A549 (cell line): ENCODE measurements around the gene HDLBP. TPM values are rescaled to one million over a fixed set of nuclear protein-coding genes. Genes with fewer than 3 reads are reported as not detected.

ENCODE experiments used
- ATAC-seq, 2 experiments: fragments of 200-7000 bp in 1 of 2; fragments of >200 bp in 1 of 2; cut with Nextera tagmentation in 1 of 2; cut with Tn5 transposase in 1 of 2; 3 replicates each; pipeline versions ENCODE4 v1.8.0 to v1.9.1; 2018 to 2020; ENCODE audit warnings: mild to moderate bottlenecking in 1 of 2, moderate library complexity in 1 of 2
- CTCF ChIA-PET: fragments of 300-600 bp; sonication (Branson Sonifier 250); formaldehyde crosslinking; extraction: SDS; loops from one replicate; lab custom pipeline; 2021; ENCODE audit warnings: antibody characterized with exemption, inconsistent platforms; lab: Yijun Ruan, JAX
- POLR2A ChIA-PET: fragments of 350-600 bp; formaldehyde crosslinking; extraction: SDS; loops from one replicate; lab custom pipeline; 2021; ENCODE audit warnings: antibody characterized with exemption, inconsistent platforms; lab: Yijun Ruan, JAX
- DNase-seq, 2 experiments: peaks; one replicate each; pipeline versions ENCODE4 v3.0.0 to v3.0.0-alpha.2; 2011 to 2016; ENCODE audit warnings: low read depth in 1 of 2, low spot score in 1 of 2
- FAIRE-seq: peaks from 2 replicates; lab custom pipeline; 2011; peaks lifted over from hg19 to GRCh38; lab: Jason Lieb, UNC
- H3K27ac ChIP-seq, 2 experiments: fragments of >200 bp; sonication (Bioruptor Twin); formaldehyde crosslinking; 3 replicates each; pipeline ENCODE4 v1.5.1; 2016 to 2017
- H3K4me1 ChIP-seq: fragments of >200 bp; sonication (Bioruptor Twin); formaldehyde crosslinking; 3 replicates; pipeline ENCODE4 v1.6.1; 2016
- H3K4me2 ChIP-seq: fragments of >200 bp; sonication (Bioruptor Twin); formaldehyde crosslinking; 3 replicates; pipeline ENCODE4 v1.6.1; 2016
- H3K4me3 ChIP-seq: fragments of >200 bp; sonication (Bioruptor Twin); formaldehyde crosslinking; 3 replicates; pipeline ENCODE4 v1.5.1; 2016
- H3K9me3 ChIP-seq: fragments of >200 bp; sonication (Bioruptor Twin); formaldehyde crosslinking; 3 replicates; pipeline ENCODE4 v1.6.1; 2016
- CBX8 ChIP-seq: fragments of 200-600 bp; sonication (generic); IDR thresholded peaks from 2 replicates; pipeline ENCODE4 v1.6.1; 2016
- CEBPB ChIP-seq, 2 experiments: fragments of >200 bp in 1 of 2; sonication (Bioruptor Twin) in 1 of 2; formaldehyde crosslinking in 1 of 2; IDR thresholded peaks; 2 replicates each; pipeline ENCODE4 v1.6.1; 2012 to 2016
- CHD4 ChIP-seq: fragments of 200-600 bp; sonication (generic); IDR thresholded peaks from 2 replicates; pipeline ENCODE4 v1.6.1; 2016; ENCODE audit warnings: antibody characterized with exemption, mild to moderate bottlenecking, borderline replicate concordance
- EHF ChIP-seq: fragments of 250-450 bp; sonication (Bioruptor Pico); IDR thresholded peaks from 2 replicates; pipeline ENCODE4 v1.5.0; 2020; ENCODE audit warnings: mild to moderate bottlenecking
- FOXS1 ChIP-seq: fragments of 250-450 bp; sonication (Bioruptor Pico); IDR thresholded peaks from 2 replicates; pipeline ENCODE4 v1.5.0; 2020; ENCODE audit warnings: mild to moderate bottlenecking, moderate library complexity
- HEYL ChIP-seq: fragments of 250-450 bp; sonication (Bioruptor Pico); IDR thresholded peaks from 2 replicates; pipeline ENCODE4 v1.8.0; 2021; ENCODE audit warnings: mild to moderate bottlenecking, moderate library complexity
- JUN ChIP-seq, 2 experiments: fragments of >200 bp; sonication (Bioruptor Twin); formaldehyde crosslinking; IDR thresholded peaks; 2 replicates in 1 of 2; 3 replicates in 1 of 2; pipeline ENCODE4 v1.6.1; 2016 to 2017
- JUNB ChIP-seq: fragments of >200 bp; sonication (Bioruptor Twin); formaldehyde crosslinking; IDR thresholded peaks from 2 replicates; pipeline ENCODE4 v1.6.1; 2016
- KDM5A ChIP-seq: fragments of 200-600 bp; sonication (generic); IDR thresholded peaks from 2 replicates; pipeline ENCODE4 v1.6.1; 2016; ENCODE audit warnings: antibody characterized with exemption, mild to moderate bottlenecking
- MAZ ChIP-seq: fragments of 150-350 bp; IDR thresholded peaks from 2 replicates; pipeline ENCODE4 v1.6.1; 2014; ENCODE audit warnings: antibody characterized with exemption, low read depth, low read length, borderline replicate concordance
- PBX3 ChIP-seq: IDR thresholded peaks from 2 replicates; pipeline ENCODE4 v1.6.1; 2012
- PHF8 ChIP-seq: fragments of 200-600 bp; sonication (generic); IDR thresholded peaks from 2 replicates; pipeline ENCODE4 v1.6.1; 2016; ENCODE audit warnings: low read depth, mild to moderate bottlenecking, antibody characterized with exemption, moderate library complexity, borderline replicate concordance
- RFX5 ChIP-seq: fragments of 450-650 bp; IDR thresholded peaks from 2 replicates; pipeline ENCODE4 v1.7.1; 2014; ENCODE audit warnings: antibody characterized with exemption, mild to moderate bottlenecking, moderate library complexity
- RNF2 ChIP-seq: fragments of 200-600 bp; sonication (generic); IDR thresholded peaks from 2 replicates; pipeline ENCODE4 v1.6.1; 2016; ENCODE audit warnings: low read depth, mild to moderate bottlenecking, antibody characterized with exemption, moderate library complexity, borderline replicate concordance
- ZFP36 ChIP-seq: fragments of 450-650 bp; IDR thresholded peaks from 2 replicates; pipeline ENCODE4 v1.6.1; 2014; ENCODE audit warnings: borderline replicate concordance; ENCODE audit not compliant: partially characterized antibody
- WGBS: methylation state at CpG from one replicate; pipeline ENCODE4 v1.1.6; 2017; ENCODE audit errors: missing lambda C conversion rate; 5-methylcytosine and 5-hydroxymethylcytosine counted together
- polyA plus RNA-seq, 4 experiments: library from polyadenylated mRNA; depleted of rRNA in 3 of 4; stranded (reverse); fragments of >200 nt; fragmentation: RNase III in 1 of 4; extraction: RNeasy Plus Mini Kit Qiagen cat#74134 plus additional on column Dnase treatment in 1 of 4; gene quantifications; 2 replicates in 3 of 4; 3 replicates in 1 of 4; pipeline ENCODE4 v1.2.3, GENCODE V29; 2011 to 2017
- TF ChIP-seq, protein P1 (sequence below): IDR thresholded peaks from 2 replicates; pipeline ENCODE4 v1.6.1; 2012; ENCODE audit warnings: low read depth, borderline replicate concordance
- TF ChIP-seq, protein P2 (sequence below): fragments of 250-450 bp; sonication (Bioruptor Pico); IDR thresholded peaks from 2 replicates; pipeline ENCODE4 v1.5.0; 2020; ENCODE audit warnings: low read depth, mild to moderate bottlenecking, moderate library complexity

Gene HDLBP
- polyA plus RNA-seq, 2 of the 4 experiments (the other 2 are of a cell fraction) = 248 to 292 TPM

DNA sequence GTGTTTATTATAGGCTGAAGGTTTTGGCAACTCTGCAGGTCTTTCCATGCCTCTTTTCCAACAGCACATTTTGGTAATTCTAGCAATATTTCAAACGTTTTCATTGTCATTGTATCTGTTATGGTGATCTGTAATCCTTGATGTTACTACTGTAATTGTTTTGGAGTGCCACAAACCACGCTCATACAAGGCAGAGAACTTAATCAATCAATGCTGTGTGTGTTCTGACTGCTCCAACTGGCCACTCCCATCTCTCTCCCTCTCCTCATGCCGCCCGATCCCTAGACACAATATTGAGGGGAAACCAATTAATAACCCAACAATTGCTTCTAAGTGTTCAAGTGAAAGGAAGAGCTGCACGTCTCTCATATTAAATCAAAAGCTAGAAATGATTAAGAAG, 32.9 kb downstream of the HDLBP start:
- CTCF ChIA-PET = interaction anchor here (0.7 to 1.3 kb wide), 2 partner anchors 10 to 628 kb away, joined by 3 to 4 read pairs; no protein-coding TSS in a partner anchor
- Histone ChIP-seq H3K4me2 (no peak overlapping the region), H3K4me3 (no peak overlapping the region)
- TF ChIP-seq CEBPB (IDR thresholded peaks at IDR 0.05) = no peak
- TF ChIP-seq CHD4 = no peak
- TF ChIP-seq PBX3 = no peak
- no peak for TF ChIP-seq JUNB
- TF ChIP-seq EHF (CRISPR knock-in tag) = no peak
- TF ChIP-seq KDM5A = no peak
- TF ChIP-seq FOXS1 (CRISPR knock-in tag) = no peak
- TF ChIP-seq ZFP36 = no peak
- no peak for TF ChIP-seq CBX8
- no peak for TF ChIP-seq MAZ
- TF ChIP-seq, all 56 proteins: peak for 0
- ATAC-seq = no peak
- no peak for DNase-seq
- H3K4me1 ChIP-seq = peaks cover 31% of the 10 kb centered on the region
- WGBS = 74% methylated on average over 5 of the region's 5 CpGs
- FAIRE-seq = no peak
- POLR2A ChIA-PET = no interaction called here
- H3K9me3 ChIP-seq = no peaks in the 10 kb centered on the region
- H3K27ac ChIP-seq = no peak overlapping the region

DNA sequence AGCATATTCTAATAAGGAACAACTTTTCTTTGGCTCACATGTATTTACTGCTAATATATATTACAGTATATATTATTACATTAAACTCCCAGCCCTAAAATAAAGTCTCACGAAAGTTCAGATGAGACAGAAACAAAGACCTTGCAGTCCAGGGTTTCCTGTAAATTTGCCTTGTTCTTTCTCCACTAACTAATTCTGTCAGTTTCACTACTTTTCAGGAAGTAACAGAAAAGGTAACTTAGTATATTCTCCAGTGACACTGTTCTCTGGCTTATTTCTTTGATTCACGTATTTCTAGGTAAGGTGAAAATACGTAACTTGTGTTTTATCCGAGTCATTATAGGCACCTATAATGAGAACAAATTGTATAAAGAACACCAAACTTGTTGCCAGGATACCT, 35.2 kb downstream of the HDLBP start:
- POLR2A ChIA-PET = no interaction called here
- Histone ChIP-seq H3K4me2 (no peak overlapping the region), H3K4me3 (no peak overlapping the region), H3K9me3 (no peaks in the 10 kb centered on the region), H3K4me1 (peaks cover 20% of the 10 kb centered on the region), H3K27ac (no peak overlapping the region)
- WGBS = 94% methylated on average over 4 of the region's 4 CpGs
- ATAC-seq (no peak), FAIRE-seq (no peak), DNase-seq (no peak)
- no peak for TF ChIP-seq HEYL (CRISPR knock-in tag)
- no peak for TF ChIP-seq CBX8
- TF ChIP-seq JUN (IDR thresholded peaks at IDR 0.05) = no peak
- TF ChIP-seq MAZ = no peak
- no peak for TF ChIP-seq RFX5
- no peak for TF ChIP-seq ZFP36
- TF ChIP-seq, protein P1, sequence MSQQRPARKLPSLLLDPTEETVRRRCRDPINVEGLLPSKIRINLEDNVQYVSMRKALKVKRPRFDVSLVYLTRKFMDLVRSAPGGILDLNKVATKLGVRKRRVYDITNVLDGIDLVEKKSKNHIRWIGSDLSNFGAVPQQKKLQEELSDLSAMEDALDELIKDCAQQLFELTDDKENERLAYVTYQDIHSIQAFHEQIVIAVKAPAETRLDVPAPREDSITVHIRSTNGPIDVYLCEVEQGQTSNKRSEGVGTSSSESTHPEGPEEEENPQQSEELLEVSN = no peak
- TF ChIP-seq RNF2 = no peak
- CTCF ChIA-PET = interaction anchor here (0.8 to 1.3 kb wide), 3 partner anchors 10 to 14 kb away, joined by 4 to 5 read pairs (median 4); no protein-coding TSS in a partner anchor

DNA sequence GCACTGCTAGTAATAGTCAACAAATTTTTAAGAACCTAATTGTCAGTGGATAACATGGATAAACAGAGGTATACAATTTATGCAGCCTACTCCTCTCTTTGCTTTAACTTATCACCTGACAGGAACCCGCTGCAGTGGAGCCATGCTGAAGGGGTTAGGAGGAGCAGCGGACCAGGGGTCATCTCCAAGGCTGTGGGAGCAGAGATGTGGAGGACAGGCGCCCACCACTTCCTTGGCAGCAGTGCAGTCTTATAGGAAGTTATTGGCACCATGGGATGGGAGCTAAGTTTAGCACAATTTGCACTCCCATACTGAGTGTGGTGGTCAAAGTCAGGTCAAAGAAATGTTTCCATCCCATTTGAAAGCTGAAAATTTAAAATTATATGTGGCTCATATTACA, 35.6 kb downstream of the HDLBP start:
- TF ChIP-seq PHF8 = no peak
- TF ChIP-seq, protein P2, sequence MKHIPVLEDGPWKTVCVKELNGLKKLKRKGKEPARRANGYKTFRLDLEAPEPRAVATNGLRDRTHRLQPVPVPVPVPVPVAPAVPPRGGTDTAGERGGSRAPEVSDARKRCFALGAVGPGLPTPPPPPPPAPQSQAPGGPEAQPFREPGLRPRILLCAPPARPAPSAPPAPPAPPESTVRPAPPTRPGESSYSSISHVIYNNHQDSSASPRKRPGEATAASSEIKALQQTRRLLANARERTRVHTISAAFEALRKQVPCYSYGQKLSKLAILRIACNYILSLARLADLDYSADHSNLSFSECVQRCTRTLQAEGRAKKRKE (CRISPR knock-in tag) = no peak
- ATAC-seq (peak; percentile 13 to 24; a peak in 1 of 6 replicates), FAIRE-seq (no peak), DNase-seq (no peak)
- ChIA-PET POLR2A (no interaction called here), CTCF (interaction anchor here (0.8 to 1.3 kb wide), 3 partner anchors 10 to 14 kb away, joined by 4 to 5 read pairs (median 4); no protein-coding TSS in a partner anchor)
- Histone ChIP-seq H3K9me3 (no peaks in the 10 kb centered on the region), H3K4me1 (peaks cover 15% of the 10 kb centered on the region; the same call in 2 of the 3 replicates), H3K27ac (peak overlapping the region; percentile 42 to 58; a peak in 4 of 6 replicates), H3K4me2 (peak overlapping the region; percentile 39; the same call in 2 of the 3 replicates), H3K4me3 (no peak overlapping the region)
- WGBS = 93% methylated on average over 3 of the region's 3 CpGs
